Thoracic aorta endothelial cell (primary cell): Measurements from ENCODE around the gene DHX35. TPM values are rescaled to one million over a fixed set of nuclear protein-coding genes. Genes with fewer than 3 reads are reported as not detected.

Experiments used
- small RNA-seq: library from RNA; depleted of rRNA; stranded (forward); fragments of <200 nt; gene quantifications from one replicate; pipeline ENCODE3, GENCODE V24; 2012
- total RNA-seq: library from RNA; depleted of rRNA; stranded (reverse); fragments of >200 nt; gene quantifications from 2 replicates; pipeline ENCODE4 v1.2.3, GENCODE V29; 2012

The DHX35 gene
- total RNA-seq, result 13.5 and 14.4 TPM in 2 replicates

GRCh38 chr20:38962044-38962927, at the start of gene DHX35:
DHX35 (plus strand) TSS chr20:38962344; CDS start chr20:38962368, 24 bp downstream.

GRCh38 chr20:38926142-38926933, 35.8 kb upstream of the DHX35 start, which contains the start of gene FAM83D:
FAM83D (plus strand) TSS chr20:38926417; CDS start chr20:38926443, 26 bp downstream.

Small RNAs within 50 kb of the gene (small RNA-seq; reads per million reads assigned to genes)
- 0.42 reads per million for gene AL023803.1

Other genes starting within 250 kb of the DHX35 start
- not detected in 2 replicates for gene SLC32A1, start 237.9 kb upstream of the DHX35 start, total RNA-seq
- gene ACTR5, start 213.9 kb upstream of the DHX35 start, total RNA-seq, result 10.0 and 11.4 TPM in 2 replicates
- 78.5 and 93.3 TPM in 2 replicates for gene PPP1R16B, start 156.6 kb upstream of the DHX35 start, total RNA-seq
- gene FAM83D, start 35.9 kb upstream of the DHX35 start, total RNA-seq, result 33.8 and 63.0 TPM in 2 replicates